ENCODE measurements around the gene THEM4.
"Not testable (repeated sequence)": the region's sequence is repeated elsewhere in the genome, so short reads cannot be mapped to it uniquely, and the experiment has no call there.

DNA sequence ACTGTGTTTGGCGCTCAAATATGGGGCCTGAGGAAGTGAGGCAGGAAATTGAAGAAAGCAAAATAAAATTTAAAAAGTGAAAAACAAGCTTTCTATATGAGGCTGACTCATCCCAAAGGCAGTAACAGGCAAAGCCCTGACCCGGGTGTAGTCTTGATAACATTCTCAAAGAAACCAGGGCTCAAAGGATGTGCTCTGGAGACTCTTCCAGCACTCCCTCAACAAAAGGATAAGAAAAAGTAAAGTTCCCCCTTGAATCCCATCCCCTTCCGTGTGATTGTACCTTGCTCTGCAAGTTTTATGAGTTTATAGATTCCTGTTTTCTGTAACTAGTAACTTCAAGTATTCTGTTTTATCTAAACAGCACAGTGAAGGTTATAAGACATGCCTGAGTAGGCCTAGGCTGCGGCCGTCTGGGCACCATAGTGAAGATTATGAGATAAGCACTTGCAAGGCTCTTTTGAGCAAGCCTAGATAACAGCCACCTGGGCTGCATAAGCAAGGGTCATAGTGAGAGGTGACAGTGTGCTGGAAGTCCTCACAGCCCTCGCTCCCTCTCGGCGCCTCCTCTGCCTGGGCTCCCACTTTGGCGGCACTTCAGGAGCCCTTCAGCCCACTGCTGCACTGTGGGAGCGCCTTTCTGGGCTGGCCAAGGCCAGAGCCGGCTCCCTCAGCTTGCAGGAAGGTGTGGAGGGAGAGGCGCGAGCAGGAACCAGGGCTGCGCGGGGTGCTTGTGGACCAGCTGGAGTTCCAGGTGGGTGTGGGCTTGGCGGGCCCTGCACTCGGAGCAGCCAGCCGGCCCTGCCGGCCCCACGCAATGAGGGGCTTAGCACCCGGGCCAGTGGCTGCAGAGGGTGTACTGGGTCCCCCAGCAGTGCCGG, 3.6 kb downstream of the THEM4 start:
- not testable (repeated sequence) for TF ChIP-seq POLR2AphosphoS5 (IDR thresholded peaks at IDR 0.05); POLR2A (IDR thresholded peaks at IDR 0.05); CTCF (IDR thresholded peaks at IDR 0.05 in 8 of 11, conservative IDR thresholded peaks at IDR 0.05 in 3 of 11)
